ENCODE results near the gene EQTN.

- no peak for TF ChIP-seq CTCF (IDR thresholded peaks at IDR 0.05)
- TF ChIP-seq ATF2 (CRISPR knock-in tag; IDR thresholded peaks at IDR 0.05; ENCODE audit: borderline replicate concordance, low read depth), result no peak
- TF ChIP-seq TEAD4 (CRISPR knock-in tag; IDR thresholded peaks at IDR 0.05), result no peak
- TF ChIP-seq SP1 (CRISPR knock-in tag; conservative IDR thresholded peaks at IDR 0.05), result no peak
- no peak for TF ChIP-seq ZNF121 (CRISPR knock-in tag; IDR thresholded peaks at IDR 0.05)
- no peak for TF ChIP-seq MAX (CRISPR knock-in tag; IDR thresholded peaks at IDR 0.05)
- TF ChIP-seq USF2 (CRISPR knock-in tag; IDR thresholded peaks at IDR 0.05), result no peak
- no peak for TF ChIP-seq CREB1 (CRISPR knock-in tag; IDR thresholded peaks at IDR 0.05)
- TF ChIP-seq MYBL2 (CRISPR knock-in tag; IDR thresholded peaks at IDR 0.05), result no peak
- no peak for TF ChIP-seq RORB (CRISPR knock-in tag; IDR thresholded peaks at IDR 0.05)
- TF ChIP-seq ATF3 (CRISPR knock-in tag; conservative IDR thresholded peaks at IDR 0.05), result no peak
- no peak for TF ChIP-seq E2F4 (CRISPR knock-in tag; IDR thresholded peaks at IDR 0.05; ENCODE audit: borderline replicate concordance, low read depth)
These were observed 6.3 kb upstream of the EQTN start for GRCh38 chr9:27303219-27303618.
